K562 (cell line): ENCODE results near the gene MLN. TPM values are rescaled to one million over a fixed set of nuclear protein-coding genes. Genes with fewer than 3 reads are reported as not detected.

Source experiments
- BACH1 ChIP-seq: fragments of 200-800 bp; sonication (Bioruptor generic); IDR thresholded peaks from 2 replicates; pipeline ENCODE4 v1.6.1; 2016; ENCODE audit warnings: missing genetic modification characterization, missing compliant biosample characterization
- CEBPB ChIP-seq: fragments of 450-650 bp; IDR thresholded peaks from 2 replicates; pipeline ENCODE4 v1.6.1; 2016; ENCODE audit warnings: missing genetic modification characterization, missing compliant biosample characterization
- CREB3 ChIP-seq: fragments of 450-650 bp; conservative IDR thresholded peaks from 2 replicates; pipeline ENCODE4 v1.6.1; 2016; ENCODE audit warnings: missing genetic modification characterization, low read depth, mild to moderate bottlenecking, missing compliant biosample characterization, moderate library complexity
- CSDE1 ChIP-seq, 2 experiments: fragments of 450-650 bp; IDR thresholded peaks; 2 replicates each; pipeline ENCODE4 v1.6.1; 2016; ENCODE audit warnings: mild to moderate bottlenecking in 1 of 2
- ETV6 ChIP-seq, 3 experiments: fragments of 150-350 bp in 1 of 3; sonication (generic) in 1 of 3; formaldehyde crosslinking in 1 of 3; IDR thresholded peaks; 2 replicates each; pipeline versions ENCODE4 v1.6.1 to v1.8.0; 2014 to 2022; ENCODE audit warnings: borderline replicate concordance in 2 of 3, low read depth in 2 of 3, antibody characterized with exemption in 1 of 3, low read length in 1 of 3, mild to moderate bottlenecking in 1 of 3, missing genetic modification reagents in 1 of 3
- FOXA1 ChIP-seq: fragments of 450-650 bp; IDR thresholded peaks from 2 replicates; pipeline ENCODE4 v1.6.1; 2016; ENCODE audit warnings: mild to moderate bottlenecking, borderline replicate concordance
- HMGN3 ChIP-seq: IDR thresholded peaks from 2 replicates; pipeline ENCODE4 v1.6.1; 2011; ENCODE audit warnings: borderline replicate concordance, low read depth, mild to moderate bottlenecking, mixed read lengths, low read length; ENCODE audit not compliant: insufficient read length; ENCODE audit errors: extremely low read depth
- JUND ChIP-seq, 2 experiments: IDR thresholded peaks; 2 replicates in 1 of 2; 3 replicates in 1 of 2; pipeline ENCODE4 v1.6.1; 2011; ENCODE audit warnings: borderline replicate concordance in 2 of 2, low read depth in 2 of 2, low read length in 2 of 2, improper control_type of control experiment in 1 of 2, missing biosample characterization in 1 of 2, missing genetic modification characterization in 1 of 2, missing genetic modification reagents in 1 of 2
- KAT7 ChIP-seq: sonication (generic); formaldehyde crosslinking; IDR thresholded peaks from 2 replicates; pipeline ENCODE4 v1.8.0; 2022; ENCODE audit warnings: missing genetic modification reagents, mild to moderate bottlenecking, borderline replicate concordance
- KLF13 ChIP-seq: fragments of 450-650 bp; IDR thresholded peaks from 2 replicates; pipeline ENCODE4 v1.6.1; 2016; ENCODE audit warnings: missing genetic modification characterization, low read depth, mild to moderate bottlenecking, missing compliant biosample characterization, moderate library complexity, borderline replicate concordance
- MITF ChIP-seq: IDR thresholded peaks from 2 replicates; pipeline ENCODE4 v1.6.1; 2014; ENCODE audit warnings: antibody characterized with exemption
- MLLT1 ChIP-seq, 2 experiments: fragments of 450-650 bp; IDR thresholded peaks; 2 replicates each; pipeline ENCODE4 v1.6.1; 2016
- NCOR1 ChIP-seq: fragments of 450-650 bp; IDR thresholded peaks from 2 replicates; pipeline ENCODE4 v1.6.1; 2016; ENCODE audit warnings: mild to moderate bottlenecking, moderate library complexity
- PURB ChIP-seq: sonication (generic); formaldehyde crosslinking; IDR thresholded peaks from 2 replicates; pipeline ENCODE4 v1.9.0; 2021; ENCODE audit warnings: low read depth, mild to moderate bottlenecking, missing genetic modification reagents
- RBM15 ChIP-seq: fragments of 200-400 bp; formaldehyde crosslinking; IDR thresholded peaks from 2 replicates; pipeline ENCODE4 v1.6.1; 2018; ENCODE audit warnings: mild to moderate bottlenecking, low read length, moderate library complexity; ENCODE audit not compliant: insufficient read depth
- RFX5 ChIP-seq: IDR thresholded peaks from 2 replicates; pipeline ENCODE4 v1.6.1; 2011; ENCODE audit warnings: low read depth, mild to moderate bottlenecking, improper control_type of control experiment, low read length
- SMARCB1 ChIP-seq: IDR thresholded peaks from 2 replicates; pipeline ENCODE4 v1.6.1; 2011; ENCODE audit warnings: improper control_type of control experiment, low read depth; ENCODE audit not compliant: insufficient read length
- SRSF3 ChIP-seq: fragments of 200-400 bp; formaldehyde crosslinking; IDR thresholded peaks from 2 replicates; pipeline ENCODE4 v1.6.1; 2016; ENCODE audit warnings: mild to moderate bottlenecking, low read length, moderate library complexity; ENCODE audit not compliant: insufficient read depth
- TCF3 ChIP-seq: sonication (generic); formaldehyde crosslinking; IDR thresholded peaks from 2 replicates; pipeline ENCODE4 v1.4.0; 2020; ENCODE audit warnings: mild to moderate bottlenecking, missing genetic modification reagents
- THAP7 ChIP-seq: fragments of 250-450 bp; sonication (Bioruptor Pico); IDR thresholded peaks from 2 replicates; pipeline ENCODE4 v1.5.0; 2021
- XRCC4 ChIP-seq: IDR thresholded peaks from one replicate; pipeline ENCODE4 v1.6.1; 2011; ENCODE audit not compliant: insufficient read depth, insufficient read length; ENCODE audit errors: extremely low read depth
- ZNF217 ChIP-seq: sonication (generic); formaldehyde crosslinking; IDR thresholded peaks from 2 replicates; pipeline ENCODE4 v1.8.0; 2022; ENCODE audit warnings: mild to moderate bottlenecking, missing genetic modification reagents
- polyA plus RNA-seq, 8 experiments: library from polyadenylated mRNA; depleted of rRNA in 4 of 8; stranded (reverse) in 5 of 8; unstranded in 3 of 8; fragments of >200 nt; fragmentation: Nextera tagmentation in 2 of 8; fragmentation: Illumina TruSeq in 1 of 8; extraction: Ambion mirVana in 2 of 8; extraction: Trizol in 1 of 8; gene quantifications; 2 replicates each; pipeline versions ENCODE4 v1.2.1 to v1.2.3, GENCODE V29; 2011 to 2014; ENCODE audit warnings: inconsistent platforms in 1 of 8, missing spikeins in 1 of 8
- total RNA-seq, 7 experiments: library from RNA; depleted of rRNA in 6 of 7; stranded (reverse); fragments of >200 nt in 6 of 7; fragmentation: Illumina TruSeq in 2 of 7; extraction: Trizol in 2 of 7; gene quantifications; 2 replicates each; pipeline versions ENCODE4 v1.2.1 to v1.2.3, GENCODE V29; 2011 to 2021; ENCODE audit warnings: low replicate concordance in 1 of 7

MLN gene
- total and polyA plus RNA-seq, 9 of the 15 experiments (the other 6 are each of a cell fraction or from before 2014, with no cell fraction given): not detected

GRCh38 chr6:33840048-33840926 lies 36.5 kb upstream of the MLN start (continued):
- TF ChIP-seq MITF (peak; percentile 96), ZNF217 (no peak), JUND (IDR thresholded peaks at IDR 0.05; ENCODE audit: borderline replicate concordance, low read depth, low read length) (peak; percentile 98), JUND (tag; IDR thresholded peaks at IDR 0.05; ENCODE audit: borderline replicate concordance, low read depth, low read length) (peak; percentile 98), CEBPB (peak; percentile 47), TCF3 (CRISPR knock-in tag) (peak; percentile 93), KLF13 (tag) (no peak), XRCC4 (no peak), NCOR1 (peak; percentile 76), SMARCB1 (no peak), MLLT1 (IDR thresholded peaks at IDR 0.05) (0 out of 4 replicates have a peak, but pooled peaks of 1 of the 2 experiments have one; percentile 17), RBM15 (no peak), ETV6 (IDR thresholded peaks at IDR 0.05; ENCODE audit: borderline replicate concordance in 1 of 2, low read depth in 2 of 2, low read length in 1 of 2) (peak; percentile 50 to 63; a peak in 2 of 4 replicates), ETV6 (CRISPR knock-in tag; IDR thresholded peaks at IDR 0.05; ENCODE audit: borderline replicate concordance) (no peak), RFX5 (no peak), KAT7 (CRISPR knock-in tag) (no peak), CREB3 (tag) (no peak), BACH1 (peak; percentile 100), HMGN3 (peak; percentile 37), SRSF3 (no peak), FOXA1 (no peak), THAP7 (no peak), CSDE1 (IDR thresholded peaks at IDR 0.05) (no peak), PURB (CRISPR knock-in tag) (no peak)
